ENCODE results near the gene ERP27. TPM values are rescaled to one million over a fixed set of nuclear protein-coding genes. Genes with fewer than 3 reads are reported as not detected.

The ERP27 gene
- total RNA-seq, 1 donor from 2014 or later: not detected

DNA sequence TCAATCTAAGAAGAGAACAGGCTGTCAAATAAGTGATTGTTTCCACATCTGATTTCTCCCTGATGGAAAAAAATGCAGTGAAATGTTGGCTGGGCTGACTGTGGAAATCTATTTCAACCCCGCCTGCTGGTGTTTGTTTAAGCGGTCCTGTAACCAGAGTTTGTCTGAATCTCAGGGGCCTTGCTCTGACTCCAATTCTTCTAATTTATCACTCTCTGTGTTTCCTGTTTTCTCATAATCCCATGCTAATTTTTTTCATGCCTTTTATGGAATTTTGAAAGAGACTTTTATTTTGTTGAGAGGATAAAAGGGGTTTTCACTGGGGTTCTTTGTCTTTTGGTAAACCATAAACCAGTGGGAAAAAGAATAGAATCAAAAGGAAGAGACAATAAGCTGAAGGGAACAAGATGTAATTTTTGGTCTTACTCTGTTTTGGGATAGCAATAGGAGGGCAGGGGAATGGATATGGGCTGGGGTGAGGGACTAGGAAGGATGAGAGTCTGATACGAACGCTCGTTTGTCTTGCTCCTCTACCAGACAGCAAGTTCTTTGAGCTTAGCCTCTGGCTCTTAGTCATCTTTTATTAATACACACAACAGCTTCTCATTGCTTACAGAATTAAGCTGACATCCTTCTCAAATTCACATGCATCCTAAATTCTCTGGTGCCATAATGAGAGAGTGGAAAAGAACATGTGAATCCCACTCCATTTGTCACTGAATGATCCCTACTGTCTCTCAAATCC lies 44.7 kb downstream of the ERP27 start:
- Histone ChIP-seq H3K36me3 (no peaks in the 10 kb centered on the region), H3K4me3 (peak overlapping the region in 1 of 2 donors; percentile 33), H3K4me1 (peaks cover 7 to 28% of the 10 kb centered on the region in 2 donors), H3K27ac (peak overlapping the region; percentile 85 to 88), H3K27me3 (no peaks in the 10 kb centered on the region), H3K9me3 (no peaks in the 10 kb centered on the region)
- DNase-seq (ENCODE audit: low spot score in 2 of 2): no peak
- intact Hi-C loops (cut with DNase I): loop anchor here (2.0 to 5.0 kb wide), 3 partner anchors 45 to 329 kb away; partner anchors contain the start of gene RERG
- no peak for TF ChIP-seq CTCF (IDR thresholded peaks at IDR 0.05)

DNA sequence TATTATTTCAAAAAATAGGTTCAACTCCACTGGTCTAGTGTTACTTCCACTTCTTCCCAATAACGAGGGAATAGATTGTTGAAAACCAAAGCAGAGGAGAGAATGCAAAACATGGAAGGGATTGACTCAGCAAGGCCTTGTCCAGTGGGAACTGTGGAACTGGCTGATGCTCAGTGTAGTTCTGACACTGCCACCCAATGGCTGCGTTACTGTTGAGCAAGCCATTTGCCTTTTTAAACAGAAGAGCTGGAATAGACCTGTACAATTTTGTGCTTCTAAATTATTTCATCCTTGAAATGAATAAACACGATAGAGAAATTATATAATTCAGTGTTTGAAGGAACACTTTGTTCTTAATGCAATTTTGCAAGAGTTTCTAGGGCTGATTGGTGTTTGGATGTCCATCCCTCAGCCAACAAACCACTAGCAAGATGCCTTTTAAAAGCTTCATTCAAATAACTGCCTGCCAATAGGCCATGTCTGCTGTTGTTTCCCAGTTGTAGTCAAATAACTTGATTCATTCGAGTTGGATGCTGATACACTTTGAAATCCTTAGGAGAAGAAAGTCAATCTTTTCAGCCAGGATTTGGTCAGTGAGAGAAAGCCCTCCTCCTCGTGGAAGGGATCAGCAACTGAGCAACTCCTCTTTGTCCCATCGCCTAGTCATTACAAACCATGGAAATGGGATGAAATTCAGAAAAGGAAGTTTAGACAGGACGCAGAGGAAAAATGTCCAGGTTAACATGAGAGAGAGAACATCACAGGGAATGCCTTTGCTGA lies 45.4 kb downstream of the ERP27 start:
- no peaks in the 10 kb centered on the region for H3K27me3 ChIP-seq
- intact Hi-C loops (cut with DNase I): loop anchor here (2.0 to 5.0 kb wide), 3 partner anchors 44 to 329 kb away; partner anchors contain the start of gene RERG
- peaks cover 7 to 28% of the 10 kb centered on the region in 2 donors for H3K4me1 ChIP-seq
- TF ChIP-seq CTCF (IDR thresholded peaks at IDR 0.05): peak in 2 of 3 experiments; percentile 18 to 20
- no peaks in the 10 kb centered on the region for H3K36me3 ChIP-seq
- H3K4me3 ChIP-seq: peak overlapping the region in 1 of 2 donors; percentile 33
- H3K9me3 ChIP-seq: no peaks in the 10 kb centered on the region
- peak; percentile 25 to 86 for DNase-seq (ENCODE audit: low spot score in 2 of 2)
- peak overlapping the region; percentile 85 to 88 for H3K27ac ChIP-seq

DNA sequence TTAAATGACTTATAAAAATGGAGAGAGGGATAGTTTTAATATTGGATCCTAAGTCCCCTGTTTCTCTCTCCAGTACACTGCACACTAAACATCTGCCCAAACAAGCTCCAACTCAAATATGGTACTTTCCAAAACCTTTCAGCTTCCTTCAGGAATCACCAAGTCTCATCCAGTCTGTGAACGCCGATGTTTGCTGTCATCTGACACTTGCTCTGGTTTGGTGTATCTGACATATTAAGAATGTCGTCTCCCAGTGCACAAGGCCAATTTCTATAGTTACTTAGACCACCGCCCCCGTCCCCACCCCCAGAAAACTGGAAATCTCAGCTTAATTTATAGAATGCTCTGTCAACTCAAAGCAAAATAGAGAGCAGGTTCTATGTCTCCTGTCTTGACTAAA lies 47.6 kb downstream of the ERP27 start:
- TF ChIP-seq CTCF (IDR thresholded peaks at IDR 0.05): no peak

GRCh38 chr12:14886271-14886670 lies 52.1 kb downstream of the ERP27 start:
- Histone ChIP-seq H3K9me3 (no peaks in the 10 kb centered on the region), H3K4me1 (peaks cover 0 to 5% of the 10 kb centered on the region in 2 donors), H3K27me3 (no peaks in the 10 kb centered on the region), H3K36me3 (peaks cover 8 to 24% of the 10 kb centered on the region in 2 donors), H3K27ac (peak overlapping the region; percentile 86 to 87), H3K4me3 (peak overlapping the region in 1 of 2 donors; percentile 75)
- intact Hi-C loops (cut with DNase I): no loop called here
- no peak for DNase-seq (ENCODE audit: low spot score in 2 of 2)
- no peak for TF ChIP-seq CTCF (IDR thresholded peaks at IDR 0.05)

More for the DNA sequence above, 47.6 kb downstream of the ERP27 start:
- Histone ChIP-seq H3K9me3 (no peaks in the 10 kb centered on the region), H3K27me3 (no peaks in the 10 kb centered on the region), H3K4me1 (peaks cover 7 to 23% of the 10 kb centered on the region in 2 donors), H3K36me3 (no peaks in the 10 kb centered on the region), H3K27ac (peak overlapping the region; percentile 85 to 88), H3K4me3 (no peak overlapping the region)
- DNase-seq (ENCODE audit: low spot score in 2 of 2): no peak
- intact Hi-C loops (cut with DNase I): loop anchor here (5.0 kb wide), 2 partner anchors 317 to 332 kb away; partner anchors contain the start of gene RERG

DNA sequence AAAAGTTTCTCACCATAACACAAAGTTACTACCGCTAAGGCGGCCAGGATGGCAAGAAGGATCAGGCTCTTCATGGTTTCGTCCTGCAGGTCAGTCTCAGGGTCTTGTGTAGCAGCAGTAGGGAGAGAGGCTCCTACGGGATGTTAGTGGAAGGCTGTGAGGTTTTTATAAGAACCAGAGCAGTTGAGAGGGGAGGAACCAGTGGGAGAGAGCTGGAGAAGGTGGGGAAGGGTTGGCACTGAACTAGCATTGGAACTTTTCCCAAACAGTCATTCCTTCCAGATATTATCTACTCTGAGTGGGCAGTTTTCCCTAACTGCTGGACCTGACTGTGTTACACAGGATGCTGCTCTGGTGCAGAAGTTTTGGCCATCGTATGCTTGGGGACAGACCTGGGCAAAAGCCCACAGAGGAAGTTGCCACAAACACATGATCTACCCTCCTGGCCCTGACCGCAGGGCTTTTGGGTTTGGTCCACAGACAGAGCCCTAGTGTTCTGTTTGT lies 52.6 kb downstream of the ERP27 start, which contains the start of gene MGP:
TSS of gene MGP (minus strand) at position 137 of the 504 bp plus-strand sequence. CDS start at position 74, 63 bp downstream.
- no peak for TF ChIP-seq CTCF (IDR thresholded peaks at IDR 0.05)
- Histone ChIP-seq H3K4me1 (peaks cover 0 to 5% of the 10 kb centered on the region in 2 donors), H3K9me3 (no peaks in the 10 kb centered on the region), H3K27me3 (no peaks in the 10 kb centered on the region), H3K36me3 (peaks cover 8 to 29% of the 10 kb centered on the region in 2 donors), H3K27ac (peak within 1 kb of the TSS; percentile 86 to 87), H3K4me3 (peak within 1 kb of the TSS; percentile 61 to 75)
- intact Hi-C loops (cut with DNase I): loop anchor here (2.0 kb wide), 2 partner anchors 63 to 111 kb away; a partner anchor contains a TSS
- peak; percentile 40 to 90 for DNase-seq (ENCODE audit: low spot score in 2 of 2)

Measured in ascending aorta (tissue), 2 donors.